Astrocyte of the cerebellum (primary cell): ENCODE data around the gene GAS6.

Source experiments
- DNase-seq: peaks from one replicate; pipeline ENCODE4 v3.0.0-alpha.2; 2011; ENCODE audit warnings: low read depth
- H3K4me3 ChIP-seq: 2 replicates; pipeline ENCODE4 v1.5.1; 2011; ENCODE audit warnings: mild to moderate bottlenecking, low read depth, low read length, moderate library complexity
- in situ Hi-C: cut with HindIII; loops from 2 replicates; pipeline ENCODE4 v1.10.0; 2017; ENCODE audit warnings: low sequenced_read_pairs
- TF ChIP-seq, protein P1 (sequence below): IDR thresholded peaks from 2 replicates; pipeline ENCODE4 v1.5.1; 2012; ENCODE audit warnings: low read length, low read depth, moderate library complexity, mild to moderate bottlenecking; ENCODE audit errors: missing control alignments

GAS6 gene

DNA sequence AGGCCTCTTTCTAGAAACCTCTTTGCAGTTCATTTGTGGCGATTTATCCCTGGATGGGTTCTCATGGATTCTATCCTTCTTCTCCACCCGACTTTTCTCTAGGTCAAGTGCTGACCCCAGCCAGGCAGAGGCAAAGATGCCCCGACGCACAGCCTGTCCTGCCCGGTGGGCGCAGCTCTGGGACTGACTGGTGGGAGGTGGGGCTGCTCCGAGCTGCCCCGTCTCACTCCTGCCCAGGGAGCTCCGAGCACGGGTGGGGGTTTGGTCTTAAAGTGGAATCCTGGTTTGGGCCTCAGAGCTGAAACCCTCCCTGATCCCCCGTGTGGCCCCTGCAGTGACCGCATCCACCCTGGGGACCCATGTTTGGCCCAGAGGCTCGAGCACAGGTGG lies 44.5 kb downstream of the GAS6 start:
- no peak overlapping the region for H3K4me3 ChIP-seq
- TF ChIP-seq, protein P1, sequence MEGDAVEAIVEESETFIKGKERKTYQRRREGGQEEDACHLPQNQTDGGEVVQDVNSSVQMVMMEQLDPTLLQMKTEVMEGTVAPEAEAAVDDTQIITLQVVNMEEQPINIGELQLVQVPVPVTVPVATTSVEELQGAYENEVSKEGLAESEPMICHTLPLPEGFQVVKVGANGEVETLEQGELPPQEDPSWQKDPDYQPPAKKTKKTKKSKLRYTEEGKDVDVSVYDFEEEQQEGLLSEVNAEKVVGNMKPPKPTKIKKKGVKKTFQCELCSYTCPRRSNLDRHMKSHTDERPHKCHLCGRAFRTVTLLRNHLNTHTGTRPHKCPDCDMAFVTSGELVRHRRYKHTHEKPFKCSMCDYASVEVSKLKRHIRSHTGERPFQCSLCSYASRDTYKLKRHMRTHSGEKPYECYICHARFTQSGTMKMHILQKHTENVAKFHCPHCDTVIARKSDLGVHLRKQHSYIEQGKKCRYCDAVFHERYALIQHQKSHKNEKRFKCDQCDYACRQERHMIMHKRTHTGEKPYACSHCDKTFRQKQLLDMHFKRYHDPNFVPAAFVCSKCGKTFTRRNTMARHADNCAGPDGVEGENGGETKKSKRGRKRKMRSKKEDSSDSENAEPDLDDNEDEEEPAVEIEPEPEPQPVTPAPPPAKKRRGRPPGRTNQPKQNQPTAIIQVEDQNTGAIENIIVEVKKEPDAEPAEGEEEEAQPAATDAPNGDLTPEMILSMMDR: no peak
- in situ Hi-C loops: no loop called here
- no peak for DNase-seq

DNA sequence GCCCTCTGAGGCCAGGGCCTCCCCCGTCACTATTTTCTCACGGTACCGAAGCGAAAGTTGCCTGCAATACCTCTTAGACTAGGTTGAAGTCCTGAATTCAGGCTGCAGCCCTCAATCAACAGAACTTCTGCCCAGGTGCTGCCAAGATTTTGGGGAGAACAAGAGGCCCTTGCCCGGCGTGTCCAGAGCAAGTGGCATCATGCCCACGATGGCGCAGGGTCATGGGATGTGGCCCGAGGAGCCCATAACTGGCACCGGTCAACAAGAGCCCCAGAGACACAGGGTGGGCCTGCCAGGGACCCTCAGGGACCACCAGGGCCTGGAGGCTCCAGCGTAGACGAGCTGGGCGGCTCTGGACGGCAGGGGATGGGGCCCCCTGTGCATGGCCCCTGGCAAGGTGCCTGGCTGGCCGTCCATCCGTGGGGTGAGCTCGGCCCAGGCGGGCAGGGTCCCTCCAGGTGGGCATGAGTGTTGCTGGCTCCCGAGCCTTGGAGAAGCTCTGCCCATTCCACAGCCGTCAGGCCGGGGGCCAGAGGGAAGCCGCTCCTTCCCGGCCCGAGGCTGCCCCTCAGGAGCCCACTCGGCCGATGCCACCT lies 45.1 kb downstream of the GAS6 start:
- no peak overlapping the region for H3K4me3 ChIP-seq
- in situ Hi-C loops: no loop called here
- TF ChIP-seq, protein P1: no peak
- DNase-seq: no peak

DNA sequence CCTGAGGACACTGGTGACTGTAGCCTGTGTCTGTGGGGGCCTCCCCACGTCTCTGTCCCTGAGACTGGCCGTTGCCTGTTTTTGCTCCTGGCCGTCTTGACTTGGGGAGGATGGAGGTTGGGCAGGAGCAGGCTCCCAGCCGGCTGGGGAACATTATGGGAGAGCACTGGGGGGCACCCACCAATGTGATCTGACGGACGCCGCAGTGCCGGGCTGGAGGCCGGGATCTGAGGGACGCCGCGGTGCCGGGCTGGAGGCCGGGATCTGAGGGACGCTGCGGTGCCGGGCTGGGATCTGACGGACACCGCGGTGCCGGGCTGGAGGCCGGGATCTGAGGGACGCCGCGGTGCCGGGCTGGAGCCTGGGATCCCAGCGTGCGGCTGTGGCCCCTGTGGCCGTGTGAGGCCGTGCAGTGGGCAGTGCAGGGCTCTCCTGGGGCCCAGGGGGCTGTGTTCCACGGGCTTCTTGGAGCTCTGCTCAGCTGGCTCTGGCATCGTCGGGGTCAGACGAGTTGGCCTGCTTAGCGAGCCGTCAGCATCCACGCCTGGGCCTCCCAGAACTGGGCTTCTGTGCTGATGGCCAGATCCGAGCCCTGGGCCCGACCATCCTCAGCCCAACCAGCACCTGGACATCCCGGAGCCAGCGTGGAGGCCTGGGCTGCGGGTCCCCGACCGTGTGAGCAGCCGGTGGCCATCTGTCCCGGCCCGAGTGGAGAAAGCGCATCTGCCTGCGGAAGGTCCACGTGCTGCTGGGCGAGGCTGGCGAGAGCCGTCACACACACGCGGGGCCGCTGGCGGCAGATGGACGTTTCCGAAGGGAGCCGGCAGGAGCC lies 45.8 kb downstream of the GAS6 start:
- no peak overlapping the region for H3K4me3 ChIP-seq
- in situ Hi-C loops: no loop called here
- no peak for DNase-seq
- TF ChIP-seq, protein P1: no peak

DNA sequence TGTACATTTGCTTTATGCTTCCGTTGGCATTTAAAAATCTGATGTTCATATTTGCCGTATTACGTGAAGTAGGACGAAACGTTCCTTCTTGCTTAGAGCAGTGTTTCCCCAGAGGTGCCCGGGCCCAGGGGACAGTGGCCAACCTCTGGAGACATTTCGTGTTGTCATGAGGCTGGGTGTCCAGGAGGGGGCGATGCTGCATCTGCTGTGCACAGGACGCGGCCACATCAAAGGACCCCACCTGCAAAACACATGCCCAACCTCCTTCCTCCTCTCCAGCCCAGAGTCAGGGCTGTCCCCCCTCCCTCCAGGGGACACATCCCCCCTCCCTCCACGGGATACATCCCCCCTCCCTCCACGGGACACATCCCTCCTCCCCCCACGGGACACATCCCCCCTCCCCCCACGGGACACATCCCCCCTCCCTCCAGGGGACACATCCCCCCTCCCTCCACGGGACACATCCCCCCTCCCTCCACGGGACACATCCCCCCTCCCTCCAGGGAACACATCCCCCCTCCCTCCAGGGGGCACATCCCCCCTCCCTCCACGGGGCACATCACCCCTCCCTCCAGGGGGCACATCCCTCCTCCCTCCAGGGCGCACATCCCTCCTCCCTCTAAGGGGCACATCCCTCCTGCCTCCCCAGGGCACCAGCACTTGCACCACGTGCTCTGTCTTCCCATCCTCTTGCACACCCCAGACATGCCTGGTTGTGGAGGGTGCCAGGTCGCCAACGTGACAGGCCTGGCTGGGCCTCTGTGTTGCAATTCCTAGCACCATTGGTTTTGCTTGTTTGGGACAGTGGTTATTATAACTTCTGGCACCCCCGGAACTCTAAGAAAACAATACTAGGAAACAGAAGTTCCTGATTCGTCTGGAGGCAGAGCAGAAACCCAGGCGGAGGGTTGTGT lies 46.7 kb downstream of the GAS6 start:
- no peak overlapping the region for H3K4me3 ChIP-seq
- DNase-seq: peak; percentile 73
- in situ Hi-C loops: no loop called here
- TF ChIP-seq, protein P1: peak; percentile 80

DNA sequence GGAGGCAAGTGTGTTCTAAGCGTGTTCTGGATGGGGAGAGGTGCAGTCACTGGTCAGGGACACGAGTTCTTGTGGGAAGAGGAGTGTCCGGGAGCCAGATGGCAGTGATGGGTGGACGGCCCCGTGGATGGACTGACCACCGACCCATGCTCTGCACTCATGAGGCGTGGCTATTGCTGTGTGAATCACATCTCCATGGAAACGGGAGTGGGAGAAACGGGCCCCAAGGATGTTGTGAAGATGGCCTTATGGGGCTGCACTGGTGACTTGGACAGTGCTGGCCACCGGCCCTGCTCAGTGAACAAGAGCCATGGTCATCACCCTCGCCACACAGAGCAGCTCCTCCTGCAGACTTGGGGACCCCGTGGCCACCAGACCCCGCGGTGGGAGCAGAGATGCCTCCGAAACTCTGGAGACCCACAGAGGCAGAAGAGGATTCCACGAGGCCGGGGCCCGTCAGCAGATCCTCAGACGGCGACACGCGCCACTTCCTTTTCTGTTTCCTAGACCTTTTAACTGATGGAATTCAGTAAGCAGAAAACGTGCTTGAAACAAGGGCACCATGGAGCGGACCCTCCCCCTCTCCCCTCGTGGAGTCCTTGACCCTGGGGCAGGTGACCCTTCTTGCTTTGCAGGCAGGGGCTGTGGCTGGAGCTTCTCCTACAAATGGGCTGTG lies 47.5 kb downstream of the GAS6 start:
- TF ChIP-seq, protein P1: no peak
- no peak for DNase-seq
- H3K4me3 ChIP-seq: no peak overlapping the region
- in situ Hi-C loops: no loop called here
